Right lobe of liver (tissue), 4 donors: ENCODE results near the gene CDC42BPA.

Experiments
- CTCF ChIP-seq, 4 donors: fragments of 200-600 bp in 3 of 4; fragments of 450-650 bp in 1 of 4; IDR thresholded peaks; one replicate each; pipeline versions ENCODE4 v1.5.1 to v1.8.0; 2016 to 2022; ENCODE audit warnings: antibody characterized with exemption in 4 of 4, mild to moderate bottlenecking in 2 of 4
- POLR2A ChIP-seq: fragments of 450-650 bp; IDR thresholded peaks from one replicate; pipeline ENCODE4 v1.6.1; 2017; ENCODE audit warnings: antibody characterized with exemption, mild to moderate bottlenecking
- donor health status: DM: no; HTN: no; CAD: no.
- donor health status: DM: no; HTN: no; CAD: no.
- donor health status: DM: no; HTN: yes; CAD: no.

GRCh38 chr1:227273557-227273956 is 44.7 kb downstream of the CDC42BPA start:
- TF ChIP-seq CTCF (IDR thresholded peaks at IDR 0.05) (no peak), POLR2A (no peak)
